Mammary microvascular endothelial cell (primary cell): Measurements from ENCODE around the gene MED14. TPM values are rescaled to one million over a fixed set of nuclear protein-coding genes. Genes with fewer than 3 reads are reported as not detected.

ENCODE experiments used
- total RNA-seq: library from RNA; depleted of rRNA; stranded (reverse); fragments of >200 nt; gene quantifications from 2 replicates; pipeline ENCODE4 v1.2.3, GENCODE V29; 2015

MED14 gene
- total RNA-seq = 14.3 and 20.4 TPM in 2 replicates

DNA sequence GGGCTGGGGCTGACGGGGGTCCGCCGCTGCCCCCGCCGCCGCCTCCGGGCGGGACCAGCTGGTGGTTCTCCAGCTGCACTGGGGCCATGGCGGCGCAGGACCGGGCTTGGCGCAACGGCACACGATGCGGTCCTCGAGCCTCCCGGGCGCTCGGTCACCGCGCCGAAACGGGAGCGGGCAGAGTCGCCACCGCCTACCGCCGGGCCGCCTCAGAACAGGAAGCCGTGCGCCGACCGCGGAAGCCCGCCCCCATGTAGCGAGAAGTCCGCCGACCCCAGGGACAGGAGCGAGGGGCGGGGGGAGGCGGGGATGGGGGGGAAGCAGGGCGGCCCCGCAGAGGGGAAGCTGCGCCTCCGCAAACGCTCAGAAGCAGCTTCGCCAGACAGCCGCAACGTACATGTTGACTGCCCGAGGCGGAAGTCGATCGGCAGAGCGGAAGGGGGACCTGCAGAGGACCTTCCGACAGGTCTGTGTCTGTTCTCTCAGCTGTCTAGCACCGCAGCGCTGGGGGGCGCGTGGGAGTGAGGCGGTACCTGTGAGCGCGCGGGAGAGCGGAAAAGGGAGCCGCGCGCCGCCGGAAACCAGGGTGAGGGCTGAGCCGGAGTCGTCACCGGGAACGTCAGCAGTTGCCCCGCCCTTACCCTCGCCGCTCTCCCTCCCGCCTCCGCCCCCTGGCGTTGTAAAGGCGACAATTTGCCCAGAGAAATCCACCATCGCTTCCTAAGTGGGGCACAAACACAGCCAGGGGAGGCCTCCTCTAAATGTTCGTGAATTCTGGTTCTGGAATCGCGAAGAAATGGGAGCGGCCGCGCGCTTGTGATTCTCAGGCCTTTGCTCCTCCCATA, at the start of gene MED14:
TSS of gene MED14 (minus strand) at position 218 of the 845 bp plus-strand sequence. CDS start at position 88, 130 bp downstream.

DNA sequence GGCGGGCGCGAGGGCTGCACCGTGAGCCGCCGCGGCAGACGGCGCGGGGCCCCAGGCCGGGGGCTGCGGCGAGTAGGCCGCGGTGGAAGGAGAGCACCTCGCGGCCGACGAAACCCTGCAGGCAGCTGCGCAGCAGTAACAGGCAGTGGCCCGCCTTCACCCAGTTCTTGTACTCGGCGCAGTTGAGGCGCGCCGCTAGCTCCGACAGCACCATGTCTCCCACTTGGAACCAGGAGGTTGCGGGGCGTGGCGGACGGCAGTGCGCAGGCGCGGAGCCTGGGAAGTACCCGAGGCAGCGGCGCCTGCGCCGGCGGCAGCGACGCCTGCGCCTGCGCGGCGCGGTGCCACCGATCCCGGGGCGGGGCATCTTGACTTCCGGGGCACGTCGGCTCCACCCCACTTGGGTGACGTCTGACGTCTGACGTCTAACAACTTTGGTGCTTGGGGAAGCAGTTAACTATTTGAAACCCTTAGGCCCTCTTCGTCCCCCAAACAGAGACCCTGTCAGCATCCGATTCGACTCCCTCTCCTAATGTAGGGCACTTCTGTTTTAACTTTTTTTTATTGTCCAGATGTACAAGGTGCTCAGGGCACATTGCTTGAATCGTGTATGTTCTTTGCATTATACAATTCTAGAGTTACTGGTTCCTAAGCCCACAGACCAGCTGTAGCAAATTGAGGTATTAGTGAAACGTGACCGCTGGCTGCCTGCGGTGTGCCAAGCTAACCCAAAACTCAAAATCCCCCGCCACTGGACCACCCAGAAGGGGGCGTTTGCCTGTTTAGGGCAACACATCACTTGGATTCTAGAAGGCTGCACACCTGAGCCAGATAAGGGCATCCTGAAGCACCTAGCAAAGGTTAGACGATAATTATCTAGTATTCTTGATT, 87.8 kb downstream of the MED14 start, which contains the start of gene CXorf38:
TSS of gene CXorf38 (minus strand) at position 255 of the 891 bp plus-strand sequence. CDS start at position 214, 41 bp downstream.

DNA sequence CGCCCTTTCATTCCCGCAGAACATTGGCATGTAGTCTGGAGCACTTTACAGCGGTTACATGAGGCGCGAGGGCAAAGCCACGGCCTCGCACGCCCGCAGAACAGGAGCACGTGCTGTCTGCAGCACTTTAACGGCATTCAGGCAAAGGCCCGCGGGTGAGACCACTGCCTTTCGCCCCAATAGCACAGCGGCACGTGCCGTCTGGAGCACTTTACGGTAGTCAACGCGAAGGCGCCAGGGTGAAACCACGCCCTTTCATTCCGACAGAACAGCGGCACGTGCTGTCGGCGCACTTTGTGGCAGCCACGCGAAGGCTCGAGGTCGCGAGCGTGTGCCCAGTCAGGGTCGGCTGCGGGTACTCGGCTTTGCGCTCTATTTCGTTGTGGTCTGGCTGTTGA, 112.2 kb downstream of the MED14 start, which contains the start of gene MPC1L:
TSS of gene MPC1L (plus strand) at position 290 of the 398 bp plus-strand sequence. CDS start 138 bp downstream, outside the sequence.

Other genes with a start within 250 kb of the MED14 start
- 92.5 and 100 TPM in 2 replicates for gene ATP6AP2, start 154.6 kb downstream of the MED14 start, total RNA-seq
- gene MPC1L, start 112.1 kb downstream of the MED14 start, total RNA-seq = not detected in 2 replicates
- 16.5 and 17.9 TPM in 2 replicates for gene CXorf38, start 88.0 kb downstream of the MED14 start, total RNA-seq